NB4 (cell line): ENCODE measurements around the gene SECISBP2L.

Experiments
- CTCF ChIP-seq: IDR thresholded peaks from one replicate; pipeline ENCODE4 v1.5.1; 2012; ENCODE audit warnings: low read depth, low read length
- MAX ChIP-seq: IDR thresholded peaks from 2 replicates; pipeline ENCODE4 v1.6.1; 2011; ENCODE audit warnings: low read depth, low read length
- MYC ChIP-seq: IDR thresholded peaks from 2 replicates; pipeline ENCODE4 v1.6.1; 2011; ENCODE audit warnings: low read depth, low read length
- POLR2A ChIP-seq: IDR thresholded peaks from 2 replicates; pipeline ENCODE4 v1.6.1; 2011; ENCODE audit warnings: mild to moderate bottlenecking; ENCODE audit not compliant: insufficient read length; ENCODE audit errors: extremely low read depth

DNA sequence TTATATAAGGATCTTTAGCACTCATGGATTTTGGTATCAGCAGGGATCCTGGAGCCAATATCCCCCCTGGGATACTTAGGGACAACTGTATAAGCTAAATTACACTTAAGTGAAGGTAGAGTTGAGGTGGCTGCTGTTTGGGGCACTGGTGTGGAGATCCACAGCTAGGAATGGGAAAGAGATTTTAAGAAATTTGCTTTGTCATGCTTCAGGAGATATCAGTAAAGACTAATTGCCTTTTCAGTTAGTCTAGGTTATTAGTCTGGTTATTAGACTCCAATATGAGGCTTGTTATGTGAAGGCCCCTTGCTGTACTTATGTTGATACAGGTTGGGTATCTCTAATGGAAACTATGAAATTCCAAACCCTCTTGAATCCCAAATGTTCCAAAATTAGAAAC lies 1.2 kb upstream of the SECISBP2L start:
- TF ChIP-seq CTCF (no peak), POLR2A (no peak), MYC (no peak), MAX (no peak)
